D721Med (cell line): Measurements from ENCODE around the gene NCKAP5L.
A peak's percentile ranks its signal among the peaks of the same experiment; 100 is the strongest.

ENCODE experiments used
- DNase-seq: peaks from one replicate; pipeline ENCODE4 v3.0.0; 2011; ENCODE audit warnings: low spot score; ENCODE audit not compliant: insufficient read length
- FAIRE-seq: peaks from 2 replicates; lab custom pipeline; 2011; peaks lifted over from hg19 to GRCh38; lab: Jason Lieb, UNC
- CTCF ChIP-seq: IDR thresholded peaks from 2 replicates; pipeline ENCODE4 v1.5.1; 2012; ENCODE audit warnings: mild to moderate bottlenecking, control low read depth; ENCODE audit not compliant: insufficient read depth; ENCODE audit errors: missing control alignments

Gene NCKAP5L

GRCh38 chr12:49828133-49829091 lies at the start of gene NCKAP5L:
Gene NCKAP5L (minus strand): TSS chr12:49828413. CDS start chr12:49804044, 24,369 bp downstream.
- DNase-seq (peak; percentile 98), FAIRE-seq (no peak)
- TF ChIP-seq CTCF, result no peak

GRCh38 chr12:49877066-49877465 lies 48.9 kb upstream of the NCKAP5L start:
- DNase-seq (no peak), FAIRE-seq (no peak)
- TF ChIP-seq CTCF, result no peak

GRCh38 chr12:49876070-49876469 lies 47.9 kb upstream of the NCKAP5L start:
- TF ChIP-seq CTCF, result no peak
- FAIRE-seq, result no peak
- no peak for DNase-seq

- no peak for DNase-seq
- FAIRE-seq, result no peak
- no peak for TF ChIP-seq CTCF
Measured at GRCh38 chr12:49875115-49875720, 47.0 kb upstream of the NCKAP5L start.

- peak; percentile 6 for DNase-seq
- FAIRE-seq, result no peak
- no peak for TF ChIP-seq CTCF
Measured at GRCh38 chr12:49874142-49874897, 46.1 kb upstream of the NCKAP5L start.

GRCh38 chr12:49873361-49873934 lies 45.2 kb upstream of the NCKAP5L start:
- FAIRE-seq, result no peak
- DNase-seq, result no peak
- no peak for TF ChIP-seq CTCF
